ENCODE data around the gene THBS2.

The THBS2 gene

GRCh38 chr6:169174516-169175359 lies 78.9 kb downstream of the THBS2 start:
- ATAC-seq (replicated peaks) (no peak), DNase-seq (no peak)
- Mint-ChIP-seq H3K4me1 (no peaks in the 10 kb centered on the region), H3K27ac (no peak overlapping the region), H3K36me3 (no peaks in the 10 kb centered on the region), H3K4me3 (no peak overlapping the region), H3K9me3 (no peaks in the 10 kb centered on the region), H3K27me3 (peaks cover 14 to 19% of the 10 kb centered on the region in 2 donors)

- no peak overlapping the region for H3K4me3 Mint-ChIP-seq
- no peaks in the 10 kb centered on the region for H3K9me3 Mint-ChIP-seq
- H3K27me3 Mint-ChIP-seq: peaks cover 11 to 16% of the 10 kb centered on the region in 2 donors
- H3K27ac Mint-ChIP-seq: no peak overlapping the region
- DNase-seq (no peak), ATAC-seq (replicated peaks) (no peak)
- no peaks in the 10 kb centered on the region for H3K4me1 Mint-ChIP-seq
- H3K36me3 Mint-ChIP-seq: no peaks in the 10 kb centered on the region
Measured at GRCh38 chr6:169173532-169174268, 79.9 kb downstream of the THBS2 start.

GRCh38 chr6:169172946-169173345 lies 80.7 kb downstream of the THBS2 start:
- Mint-ChIP-seq H3K9me3 (peaks cover 0 to under 1% of the 10 kb centered on the region in 2 donors), H3K27me3 (peaks cover 10 to 14% of the 10 kb centered on the region in 2 donors), H3K4me3 (no peak overlapping the region), H3K27ac (no peak overlapping the region), H3K36me3 (no peaks in the 10 kb centered on the region), H3K4me1 (no peaks in the 10 kb centered on the region)
- no peak for DNase-seq
- ATAC-seq (replicated peaks): no peak

GRCh38 chr6:169172456-169172855 lies 81.2 kb downstream of the THBS2 start:
- no peaks in the 10 kb centered on the region for H3K36me3 Mint-ChIP-seq
- no peaks in the 10 kb centered on the region for H3K4me1 Mint-ChIP-seq
- H3K4me3 Mint-ChIP-seq: no peak overlapping the region
- H3K27ac Mint-ChIP-seq: no peak overlapping the region
- ATAC-seq (replicated peaks) (no peak), DNase-seq (no peak)
- H3K27me3 Mint-ChIP-seq: peaks cover 10 to 14% of the 10 kb centered on the region in 2 donors
- peaks cover 0 to 2% of the 10 kb centered on the region in 2 donors for H3K9me3 Mint-ChIP-seq

DNA sequence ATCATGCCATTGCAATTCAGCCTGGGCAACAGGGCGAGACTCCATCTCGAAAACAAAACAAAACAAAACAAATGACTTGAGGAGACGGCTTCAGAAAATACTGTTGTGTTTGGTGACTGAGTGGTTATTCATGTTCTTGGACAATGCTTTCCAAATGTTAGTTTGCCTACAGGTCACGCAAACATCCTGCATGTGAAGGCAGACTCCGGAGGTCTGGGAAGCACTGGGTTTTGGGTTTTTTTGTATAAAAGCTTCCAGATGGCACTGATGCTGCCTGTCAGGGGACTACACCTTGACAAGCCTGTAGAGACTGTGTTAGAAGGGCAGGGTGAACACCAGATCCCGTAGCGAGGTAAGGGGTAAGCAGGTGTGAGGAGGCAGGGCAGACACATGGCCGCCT lies 81.7 kb downstream of the THBS2 start:
- ATAC-seq (replicated peaks) (no peak), DNase-seq (no peak)
- H3K4me3 Mint-ChIP-seq: no peak overlapping the region
- H3K27me3 Mint-ChIP-seq: peaks cover 10 to 14% of the 10 kb centered on the region in 2 donors
- H3K9me3 Mint-ChIP-seq: peaks cover 0 to 2% of the 10 kb centered on the region in 2 donors
- no peak overlapping the region for H3K27ac Mint-ChIP-seq
- H3K36me3 Mint-ChIP-seq: no peaks in the 10 kb centered on the region
- no peaks in the 10 kb centered on the region for H3K4me1 Mint-ChIP-seq

DNA sequence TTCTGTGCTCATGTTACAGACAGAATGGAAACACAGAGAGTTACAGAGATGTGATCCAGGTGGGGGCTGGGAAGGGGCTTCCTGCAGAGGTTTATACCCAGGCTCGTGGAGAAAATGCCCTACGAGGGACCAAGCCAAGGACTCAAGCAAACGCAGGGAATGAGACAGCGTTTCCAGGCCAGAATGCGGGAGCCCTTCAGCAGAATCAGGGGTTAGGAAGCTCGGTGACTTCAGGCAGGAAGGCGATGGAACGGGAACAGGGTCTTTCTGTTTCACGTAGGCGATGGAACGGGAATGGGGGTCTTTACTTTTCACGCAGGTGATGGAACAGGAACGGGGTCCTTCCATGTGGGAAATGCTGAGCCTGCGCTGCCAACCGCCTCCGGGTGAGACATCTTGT lies 82.6 kb downstream of the THBS2 start:
- no peaks in the 10 kb centered on the region for H3K4me1 Mint-ChIP-seq
- H3K36me3 Mint-ChIP-seq: no peaks in the 10 kb centered on the region
- no peak overlapping the region for H3K27ac Mint-ChIP-seq
- peaks cover 4 to 7% of the 10 kb centered on the region in 2 donors for H3K27me3 Mint-ChIP-seq
- peaks cover 0 to 2% of the 10 kb centered on the region in 2 donors for H3K9me3 Mint-ChIP-seq
- no peak overlapping the region for H3K4me3 Mint-ChIP-seq
- no peak for DNase-seq
- ATAC-seq (replicated peaks): no peak

DNA sequence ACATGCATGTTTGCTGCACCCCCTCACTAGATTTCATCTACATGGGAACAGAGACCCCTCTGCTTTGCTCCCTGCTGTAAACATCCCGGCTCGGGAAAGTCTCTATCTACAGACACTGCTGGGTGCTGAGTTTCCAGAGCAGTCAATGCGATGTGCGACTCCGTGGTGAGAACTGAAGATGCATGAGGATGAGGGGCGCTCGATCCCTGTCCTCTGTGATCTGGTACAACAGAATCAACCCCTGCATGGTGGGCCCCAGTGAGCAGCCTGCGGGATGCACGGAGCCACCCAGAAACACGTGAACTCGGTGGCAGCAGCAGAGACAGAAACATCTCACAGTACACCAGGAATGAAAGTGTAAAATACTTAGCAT lies 83.1 kb downstream of the THBS2 start:
- DNase-seq (no peak), ATAC-seq (replicated peaks) (no peak)
- Mint-ChIP-seq H3K27me3 (peaks cover 3 to 6% of the 10 kb centered on the region in 2 donors), H3K27ac (no peak overlapping the region), H3K4me1 (no peaks in the 10 kb centered on the region), H3K9me3 (peaks cover 0 to 2% of the 10 kb centered on the region in 2 donors), H3K36me3 (no peaks in the 10 kb centered on the region), H3K4me3 (no peak overlapping the region)

- Mint-ChIP-seq H3K27ac (no peak overlapping the region), H3K9me3 (peaks cover 0 to 2% of the 10 kb centered on the region in 2 donors), H3K27me3 (peaks cover 0 to 1% of the 10 kb centered on the region in 2 donors), H3K4me3 (no peak overlapping the region), H3K4me1 (no peaks in the 10 kb centered on the region), H3K36me3 (no peaks in the 10 kb centered on the region)
- DNase-seq: no peak
- ATAC-seq (replicated peaks): no peak
Measured at GRCh38 chr6:169169941-169170582, 83.6 kb downstream of the THBS2 start.

DNA sequence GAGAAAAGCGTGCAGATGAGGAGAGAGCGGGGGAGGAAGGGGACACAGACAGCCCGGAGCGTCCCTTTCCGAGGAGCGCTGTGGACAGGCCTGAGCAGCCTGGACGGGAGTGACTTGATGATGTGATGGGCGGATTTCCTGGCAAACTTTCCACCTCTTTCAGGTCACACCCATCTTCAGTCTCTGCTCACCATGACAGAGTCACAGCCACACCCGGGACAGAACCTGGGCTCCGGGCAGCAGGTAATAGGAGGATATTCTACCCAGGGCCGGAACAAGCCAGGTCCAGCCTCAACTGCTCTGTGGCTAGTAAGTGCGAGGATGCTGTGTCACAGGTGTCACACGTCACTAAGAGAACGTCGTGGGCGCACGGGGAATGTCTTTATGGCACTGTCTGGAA lies 84.3 kb downstream of the THBS2 start:
- H3K27me3 Mint-ChIP-seq: no peaks in the 10 kb centered on the region
- no peak overlapping the region for H3K27ac Mint-ChIP-seq
- no peak overlapping the region for H3K4me3 Mint-ChIP-seq
- no peak for DNase-seq
- no peaks in the 10 kb centered on the region for H3K36me3 Mint-ChIP-seq
- H3K4me1 Mint-ChIP-seq: no peaks in the 10 kb centered on the region
- peaks cover 0 to 2% of the 10 kb centered on the region in 2 donors for H3K9me3 Mint-ChIP-seq
- no peak for ATAC-seq (replicated peaks)

GRCh38 chr6:169168706-169169105 lies 84.9 kb downstream of the THBS2 start:
- ATAC-seq (replicated peaks) (no peak), DNase-seq (no peak)
- H3K27me3 Mint-ChIP-seq: no peaks in the 10 kb centered on the region
- no peak overlapping the region for H3K4me3 Mint-ChIP-seq
- peaks cover 0 to 2% of the 10 kb centered on the region in 2 donors for H3K9me3 Mint-ChIP-seq
- no peaks in the 10 kb centered on the region for H3K4me1 Mint-ChIP-seq
- H3K27ac Mint-ChIP-seq: no peak overlapping the region
- no peaks in the 10 kb centered on the region for H3K36me3 Mint-ChIP-seq

- Mint-ChIP-seq H3K27ac (no peak overlapping the region), H3K4me1 (no peaks in the 10 kb centered on the region), H3K9me3 (peaks cover 0 to 2% of the 10 kb centered on the region in 2 donors), H3K4me3 (no peak overlapping the region), H3K36me3 (no peaks in the 10 kb centered on the region), H3K27me3 (no peaks in the 10 kb centered on the region)
- no peak for ATAC-seq (replicated peaks)
- DNase-seq: no peak
Measured at GRCh38 chr6:169168302-169168630, 85.4 kb downstream of the THBS2 start.

- Mint-ChIP-seq H3K9me3 (peaks cover 0 to 2% of the 10 kb centered on the region in 2 donors), H3K4me1 (no peaks in the 10 kb centered on the region), H3K36me3 (no peaks in the 10 kb centered on the region), H3K27ac (no peak overlapping the region), H3K4me3 (no peak overlapping the region), H3K27me3 (no peaks in the 10 kb centered on the region)
- DNase-seq (no peak), ATAC-seq (replicated peaks) (no peak)
Measured at GRCh38 chr6:169167581-169168301, 85.9 kb downstream of the THBS2 start.

DNA sequence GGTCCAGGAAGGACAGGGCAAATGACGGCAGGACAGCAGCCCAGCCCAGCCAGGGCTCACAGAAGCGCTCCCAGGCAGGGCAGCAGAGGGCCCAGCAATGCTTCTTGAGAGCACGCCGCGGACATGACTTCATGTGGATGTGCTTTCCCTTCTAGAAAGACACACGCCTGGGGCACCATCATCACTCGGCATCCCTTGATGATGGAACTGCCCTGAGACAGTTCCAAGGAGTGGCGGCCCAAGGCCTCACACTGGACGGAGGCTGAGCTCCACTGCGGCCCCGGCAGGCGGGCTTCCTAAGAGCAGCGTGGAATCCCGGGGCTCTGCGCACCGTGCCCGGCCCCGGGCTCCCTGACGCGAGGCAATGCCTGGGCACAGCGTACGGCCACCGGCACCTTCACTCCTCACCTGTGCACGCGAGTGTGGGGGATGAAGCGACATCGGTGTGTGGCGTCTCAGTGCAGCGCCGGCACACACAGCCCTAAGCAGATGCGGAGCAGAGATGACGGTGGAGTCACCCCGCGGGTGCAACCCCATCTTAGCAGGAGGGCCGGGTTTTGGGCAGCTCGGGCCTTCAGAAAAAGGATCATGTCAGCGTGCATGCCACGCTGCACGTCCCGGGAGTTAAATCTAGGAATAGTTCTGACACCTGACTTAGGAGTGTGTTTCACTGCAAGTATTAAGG lies 86.6 kb downstream of the THBS2 start:
- peaks cover 0 to 2% of the 10 kb centered on the region in 2 donors for H3K9me3 Mint-ChIP-seq
- H3K27ac Mint-ChIP-seq: no peak overlapping the region
- H3K36me3 Mint-ChIP-seq: no peaks in the 10 kb centered on the region
- H3K27me3 Mint-ChIP-seq: peaks cover 0 to 5% of the 10 kb centered on the region in 2 donors
- no peaks in the 10 kb centered on the region for H3K4me1 Mint-ChIP-seq
- DNase-seq (no peak), ATAC-seq (replicated peaks) (no peak)
- H3K4me3 Mint-ChIP-seq: no peak overlapping the region

All from stimulated activated naive B cell treated with anti-CD40 and anti-IgM and Interleukin-4, amounts not matched to agents 10 μg/mL and 1 μg/mL and 100 μg/mL, for 72 hours (primary cell).